GM19438 (cell line): ENCODE results near the gene LAMC2.
"Not testable (repeated sequence)": the region's sequence is repeated elsewhere in the genome, so short reads cannot be mapped to it uniquely, and the experiment has no call there.

ENCODE experiments used
- ATAC-seq: cut with Tn5 transposase; IDR thresholded peaks from one replicate; pipeline ENCODE4 v1.9.1; 2021; ENCODE audit warnings: low read depth; ENCODE audit not compliant: unreplicated experiment

Gene LAMC2

GRCh38 chr1:183185941-183186490 lies at the start of gene LAMC2:
Gene LAMC2, plus strand, starts transcription at chr1:183186264. Its CDS starts 89 bp downstream, at chr1:183186353.
- ATAC-seq: no peak

GRCh38 chr1:183137782-183138181 lies 48.3 kb upstream of the LAMC2 start:
- ATAC-seq: no peak

- ATAC-seq: no peak
These were observed 47.8 kb upstream of the LAMC2 start for GRCh38 chr1:183138301-183138700.

- ATAC-seq: no peak
These were observed 46.7 kb upstream of the LAMC2 start for GRCh38 chr1:183139281-183139942.

- no peak for ATAC-seq
These were observed 45.4 kb upstream of the LAMC2 start for GRCh38 chr1:183140633-183141032.

GRCh38 chr1:183142171-183142570 lies 43.9 kb upstream of the LAMC2 start:
- no peak for ATAC-seq

- ATAC-seq: no peak
These were observed 42.3 kb upstream of the LAMC2 start for GRCh38 chr1:183143576-183144315.

- no peak for ATAC-seq
These were observed 41.3 kb upstream of the LAMC2 start for GRCh38 chr1:183144752-183145151.

- ATAC-seq: no peak
These were observed 38.3 kb upstream of the LAMC2 start for GRCh38 chr1:183147735-183148134.

GRCh38 chr1:183148599-183148998 lies 37.5 kb upstream of the LAMC2 start:
- ATAC-seq: no peak

- ATAC-seq: no peak
These were observed 36.8 kb upstream of the LAMC2 start for GRCh38 chr1:183149273-183149672.

GRCh38 chr1:183150032-183150431 lies 36.0 kb upstream of the LAMC2 start:
- ATAC-seq: not testable (repeated sequence)

GRCh38 chr1:183150445-183150844 lies 35.6 kb upstream of the LAMC2 start:
- no peak for ATAC-seq

- ATAC-seq: no peak
These were observed 33.9 kb upstream of the LAMC2 start for GRCh38 chr1:183152180-183152579.

- ATAC-seq: no peak
These were observed 30.1 kb upstream of the LAMC2 start for GRCh38 chr1:183155939-183156338.

GRCh38 chr1:183159960-183160359 lies 26.1 kb upstream of the LAMC2 start:
- no peak for ATAC-seq

GRCh38 chr1:183161391-183161790 lies 24.7 kb upstream of the LAMC2 start:
- ATAC-seq: no peak

- ATAC-seq: no peak
These were observed 22.7 kb upstream of the LAMC2 start for GRCh38 chr1:183163316-183163715.

GRCh38 chr1:183164340-183164739 lies 21.7 kb upstream of the LAMC2 start:
- ATAC-seq: no peak

- ATAC-seq: no peak
These were observed 21.1 kb upstream of the LAMC2 start for GRCh38 chr1:183164963-183165362.

GRCh38 chr1:183165456-183165855 lies 20.6 kb upstream of the LAMC2 start:
- ATAC-seq: no peak

GRCh38 chr1:183166454-183166853 lies 19.6 kb upstream of the LAMC2 start:
- no peak for ATAC-seq
